Activated CD4-positive, alpha-beta T cell treated with anti-CD3 and anti-CD28 coated beads, Interleukin-2, Interleukin-4, amounts not matched to agents 100 ng/mL and 50 ng/mL, durations not matched to agents 16 hours and 8 hours (primary cell): ENCODE measurements around the gene PHTF1.
"Not testable (repeated sequence)": the region's sequence is repeated elsewhere in the genome, so short reads cannot be mapped to it uniquely, and the experiment has no call there.

ENCODE experiments used
- DNase-seq: peaks from one replicate; pipeline ENCODE4 v3.0.0-alpha.2; 2020; ENCODE audit warnings: low spot score

Gene PHTF1

GRCh38 chr1:113777561-113777960 lies 18.3 kb upstream of the PHTF1 start:
- no peak for DNase-seq

- DNase-seq: no peak
Observed at GRCh38 chr1:113770031-113770430, 10.7 kb upstream of the PHTF1 start.

GRCh38 chr1:113769601-113769970 lies 10.3 kb upstream of the PHTF1 start:
- no peak for DNase-seq

- no peak for DNase-seq
Observed at GRCh38 chr1:113768916-113769600, 9.8 kb upstream of the PHTF1 start.

GRCh38 chr1:113765306-113766230 lies 6.3 kb upstream of the PHTF1 start:
- DNase-seq: no peak

- no peak for DNase-seq
Observed at GRCh38 chr1:113763661-113764060, 4.4 kb upstream of the PHTF1 start.

GRCh38 chr1:113761937-113762336 lies 2.7 kb upstream of the PHTF1 start:
- no peak for DNase-seq

GRCh38 chr1:113760102-113761080 lies 1.1 kb upstream of the PHTF1 start:
- DNase-seq: no peak

DNA sequence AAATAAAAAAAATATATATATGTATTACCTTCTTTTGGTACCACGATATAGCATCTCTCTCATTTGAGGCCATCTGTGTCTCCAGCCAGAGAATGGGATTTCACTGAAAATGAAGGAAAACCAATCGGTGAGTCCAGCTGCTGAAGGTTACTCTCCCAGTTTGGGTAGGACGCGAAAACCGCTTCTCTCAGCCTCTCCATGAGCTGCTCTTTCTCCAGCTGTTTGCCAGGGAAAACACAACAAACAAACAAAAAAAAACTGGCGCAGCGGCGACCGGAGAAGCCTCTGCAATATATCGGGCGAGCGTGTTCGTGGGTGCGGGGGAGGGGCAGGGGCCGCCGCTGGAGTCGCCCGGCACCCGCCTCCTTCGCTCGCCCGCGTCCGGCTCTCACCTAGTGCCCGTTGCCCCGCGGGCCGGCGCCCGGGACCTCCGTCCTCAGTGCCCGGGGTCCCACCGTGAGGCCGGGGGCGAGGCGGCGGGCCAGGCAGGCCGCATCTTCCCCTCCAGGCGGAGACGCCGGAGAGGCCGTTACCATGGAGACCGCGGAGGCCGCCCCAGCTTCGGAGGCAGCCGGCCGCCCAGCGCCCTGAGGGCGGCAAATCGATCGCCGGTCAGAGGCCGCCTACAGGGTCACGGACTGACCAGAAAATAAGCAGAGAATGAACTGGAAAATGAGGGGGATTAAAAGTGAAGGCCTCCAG lies 504 bp downstream of the PHTF1 start:
- DNase-seq: peak; percentile 66

- DNase-seq: no peak
Observed at GRCh38 chr1:113756461-113756860, 2.8 kb downstream of the PHTF1 start.

DNA sequence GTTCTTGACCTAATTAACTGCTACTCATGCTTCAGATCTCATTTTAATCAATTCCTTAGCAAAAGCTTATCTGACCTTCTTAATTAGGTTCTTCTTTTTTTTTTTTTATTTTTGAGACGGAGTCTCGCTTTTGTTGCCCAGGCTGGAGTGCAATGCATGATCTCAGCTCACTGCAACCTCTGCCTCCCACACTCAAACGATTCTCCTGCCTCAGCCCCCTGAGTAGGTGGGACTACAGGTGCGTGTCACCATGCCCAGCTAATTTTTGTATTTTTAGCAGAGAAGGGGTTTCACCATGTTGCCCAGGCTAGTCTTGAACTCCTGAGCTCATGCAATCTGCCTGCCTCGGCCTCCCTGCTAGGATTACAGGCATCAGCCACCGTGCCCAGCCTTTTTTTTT lies 6.0 kb downstream of the PHTF1 start:
- DNase-seq: not testable (repeated sequence)

- DNase-seq: no peak
Observed at GRCh38 chr1:113751516-113751915, 7.8 kb downstream of the PHTF1 start.

DNA sequence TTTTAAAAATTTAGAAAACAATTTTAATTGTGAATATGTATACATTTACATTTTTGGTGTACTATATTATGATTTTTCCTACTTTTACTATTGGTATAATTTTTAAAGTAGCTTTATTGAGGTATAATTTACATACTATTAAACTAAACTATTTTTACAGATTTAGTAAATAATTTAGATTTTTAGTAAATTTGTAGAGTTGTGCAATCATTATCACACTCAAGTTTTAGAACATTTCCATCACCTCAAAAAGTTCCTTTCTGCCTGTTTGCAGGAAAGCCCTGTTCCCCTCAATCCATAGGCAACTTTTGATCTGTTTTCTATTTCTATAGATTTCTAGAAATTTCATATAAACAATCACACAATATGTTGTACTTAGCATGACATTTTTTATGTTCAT lies 8.2 kb downstream of the PHTF1 start:
- DNase-seq: no peak

DNA sequence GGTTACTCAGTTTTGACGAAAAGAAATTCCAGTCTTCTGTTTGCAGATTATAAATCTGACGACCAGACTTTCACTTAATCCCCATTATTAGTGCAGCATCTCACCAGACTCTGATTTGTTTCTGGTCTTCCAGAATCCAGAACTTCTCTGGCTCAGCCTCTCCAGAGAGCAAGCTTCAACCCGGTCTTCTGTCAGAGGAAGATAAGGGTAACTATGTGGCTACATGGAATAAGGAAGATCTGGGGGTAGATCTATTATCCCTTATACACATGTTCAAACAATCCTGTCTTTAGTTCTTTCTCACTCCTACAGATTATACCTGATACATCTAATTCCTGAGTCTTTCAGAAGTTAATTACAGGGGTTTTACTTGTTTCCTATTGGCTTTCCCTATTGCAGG lies 9.9 kb downstream of the PHTF1 start:
- DNase-seq: no peak

- no peak for DNase-seq
Observed at GRCh38 chr1:113747376-113747775, 11.9 kb downstream of the PHTF1 start.

DNA sequence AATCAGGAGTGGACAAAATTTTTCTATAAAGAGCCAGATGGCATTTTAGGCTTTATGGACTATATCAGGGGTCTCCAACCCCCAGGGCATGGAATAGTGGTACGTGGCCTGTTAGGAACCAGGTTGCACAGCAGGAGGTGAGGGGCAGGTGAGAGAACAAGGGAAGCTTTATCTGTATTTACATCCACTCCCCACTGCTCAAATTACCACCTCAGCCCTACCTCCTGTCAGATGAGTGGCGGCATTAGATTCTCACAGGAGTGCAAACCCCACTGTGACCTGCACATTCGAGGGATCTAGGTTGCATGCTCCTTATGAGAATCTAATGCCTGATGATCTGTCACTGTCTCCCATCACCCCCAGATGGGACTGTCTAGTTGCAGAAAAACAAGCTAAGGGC lies 13.9 kb downstream of the PHTF1 start:
- DNase-seq: no peak

DNA sequence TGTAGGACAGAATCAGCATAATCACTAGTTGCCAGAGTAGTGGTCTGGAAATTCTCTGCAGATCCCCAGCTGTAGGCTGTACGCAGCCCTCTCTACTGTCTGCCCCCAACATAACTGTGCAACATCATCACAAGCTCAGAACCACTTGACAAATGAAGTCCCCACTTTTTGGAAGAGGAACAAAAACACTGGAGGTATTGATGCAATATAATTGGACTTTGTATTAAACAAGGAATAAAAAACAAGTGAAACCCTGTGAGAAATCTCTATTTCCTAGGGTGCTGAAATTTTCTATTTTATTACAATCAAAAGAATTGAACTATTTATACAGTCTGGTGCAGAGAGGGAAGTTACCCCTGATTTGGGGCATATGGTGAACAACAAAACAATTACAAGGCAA lies 15.2 kb downstream of the PHTF1 start:
- no peak for DNase-seq

DNA sequence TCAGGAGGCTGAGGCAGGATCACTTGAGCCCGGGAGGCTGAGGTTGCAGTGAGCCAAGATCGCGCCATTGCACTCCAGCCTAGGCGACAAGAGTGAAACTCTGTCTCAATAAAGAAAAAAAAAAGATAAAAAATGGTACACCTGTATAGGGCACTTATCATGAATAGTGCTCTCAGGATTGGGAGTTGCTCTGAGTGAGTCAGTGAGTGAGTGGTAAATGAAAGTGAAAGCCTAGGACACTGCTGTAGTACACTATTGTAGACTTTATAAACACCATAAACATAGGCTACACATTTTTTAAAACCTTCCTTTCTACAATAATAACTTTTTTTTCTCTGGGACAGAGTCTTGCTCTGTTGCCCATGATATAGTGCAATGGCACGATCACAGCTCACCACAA lies 16.8 kb downstream of the PHTF1 start:
- DNase-seq: peak; percentile 4

GRCh38 chr1:113734357-113735055 lies 24.8 kb downstream of the PHTF1 start:
- DNase-seq: peak; percentile 34

GRCh38 chr1:113732802-113733201 lies 26.5 kb downstream of the PHTF1 start:
- DNase-seq: no peak

GRCh38 chr1:113721010-113721409 lies 38.3 kb downstream of the PHTF1 start:
- no peak for DNase-seq
